ENCODE results near the gene OBSL1. TPM values are rescaled to one million over a fixed set of nuclear protein-coding genes. Genes with fewer than 3 reads are reported as not detected.

The OBSL1 gene
- total RNA-seq, 1 experiment from 2014 or later, result 23.1 TPM

GRCh38 chr2:219516888-219517287, 54.5 kb downstream of the OBSL1 start:
- H3K9me3 ChIP-seq (ENCODE audit: low read depth, low read length, poor library complexity, severe bottlenecking), result no peaks in the 10 kb centered on the region
- H3K27me3 ChIP-seq (replicated peaks; ENCODE audit: insufficient read depth, low read depth, low read length, poor library complexity), result no peaks in the 10 kb centered on the region
- H3K4me1 ChIP-seq (ENCODE audit: insufficient read depth, low read length, poor library complexity, severe bottlenecking), result peaks cover 44% of the 10 kb centered on the region
- ChIA-PET CTCF (no interaction called here), POLR2A (ENCODE audit: low non-redundant PET) (no interaction called here)
- no TSS peak for BruUV-seq (replicated peaks)
- intact Hi-C loops (cut with micrococcal nuclease; ENCODE audit: unreplicated experiment), result no loop called here
- TF ChIP-seq EZH2 (IDR thresholded peaks at IDR 0.05; ENCODE audit: borderline replicate concordance, low read depth, low read length, poor library complexity, severe bottlenecking) (no peak), CTCF (conservative IDR thresholded peaks at IDR 0.05; ENCODE audit: low read depth, low read length) (no peak)
- H3K4me3 ChIP-seq (ENCODE audit: low read depth, low read length, poor library complexity, severe bottlenecking), result no peak overlapping the region
- no peak overlapping the region for H3K27ac ChIP-seq (ENCODE audit: low read depth, low read length, poor library complexity, severe bottlenecking)
- DNase-seq (ENCODE audit: low spot score), result no peak
- no peaks in the 10 kb centered on the region for H3K36me3 ChIP-seq (ENCODE audit: insufficient read depth, low read length, poor library complexity, severe bottlenecking)

GRCh38 chr2:219515874-219516629, 55.3 kb downstream of the OBSL1 start:
- Histone ChIP-seq H3K27ac (ENCODE audit: low read depth, low read length, poor library complexity, severe bottlenecking) (no peak overlapping the region), H3K36me3 (ENCODE audit: insufficient read depth, low read length, poor library complexity, severe bottlenecking) (no peaks in the 10 kb centered on the region), H3K9me3 (ENCODE audit: low read depth, low read length, poor library complexity, severe bottlenecking) (no peaks in the 10 kb centered on the region), H3K27me3 (replicated peaks; ENCODE audit: insufficient read depth, low read depth, low read length, poor library complexity) (no peaks in the 10 kb centered on the region), H3K4me3 (ENCODE audit: low read depth, low read length, poor library complexity, severe bottlenecking) (no peak overlapping the region), H3K4me1 (ENCODE audit: insufficient read depth, low read length, poor library complexity, severe bottlenecking) (peaks cover 44% of the 10 kb centered on the region)
- ChIA-PET CTCF (interaction anchor here (1.2 kb wide), 1 partner anchor 20 kb away, joined by 7 read pairs; a partner anchor contains a TSS), POLR2A (ENCODE audit: low non-redundant PET) (no interaction called here)
- BruUV-seq (replicated peaks), result no TSS peak
- no peak for DNase-seq (ENCODE audit: low spot score)
- intact Hi-C loops (cut with micrococcal nuclease; ENCODE audit: unreplicated experiment), result no loop called here
- TF ChIP-seq CTCF (conservative IDR thresholded peaks at IDR 0.05; ENCODE audit: low read depth, low read length), result no peak
- no peak for TF ChIP-seq EZH2 (IDR thresholded peaks at IDR 0.05; ENCODE audit: borderline replicate concordance, low read depth, low read length, poor library complexity, severe bottlenecking)

- DNase-seq (ENCODE audit: low spot score), result no peak
- Histone ChIP-seq H3K27me3 (replicated peaks; ENCODE audit: insufficient read depth, low read depth, low read length, poor library complexity) (no peaks in the 10 kb centered on the region), H3K27ac (ENCODE audit: low read depth, low read length, poor library complexity, severe bottlenecking) (no peak overlapping the region), H3K9me3 (ENCODE audit: low read depth, low read length, poor library complexity, severe bottlenecking) (no peaks in the 10 kb centered on the region), H3K4me1 (ENCODE audit: insufficient read depth, low read length, poor library complexity, severe bottlenecking) (peaks cover 45% of the 10 kb centered on the region), H3K4me3 (ENCODE audit: low read depth, low read length, poor library complexity, severe bottlenecking) (no peak overlapping the region), H3K36me3 (ENCODE audit: insufficient read depth, low read length, poor library complexity, severe bottlenecking) (no peaks in the 10 kb centered on the region)
- ChIA-PET CTCF (interaction anchor here (1.0 kb wide), 1 partner anchor 15 kb away, joined by 4 read pairs; no protein-coding TSS in a partner anchor), POLR2A (ENCODE audit: low non-redundant PET) (no interaction called here)
- TF ChIP-seq CTCF (conservative IDR thresholded peaks at IDR 0.05; ENCODE audit: low read depth, low read length), result no peak
- TF ChIP-seq EZH2 (IDR thresholded peaks at IDR 0.05; ENCODE audit: borderline replicate concordance, low read depth, low read length, poor library complexity, severe bottlenecking), result no peak
- intact Hi-C loops (cut with micrococcal nuclease; ENCODE audit: unreplicated experiment), result no loop called here
- BruUV-seq (replicated peaks), result no TSS peak
Observed at GRCh38 chr2:219514836-219515235, 56.5 kb downstream of the OBSL1 start.
